Measurements from ENCODE around the gene DONSON.

GRCh38 chr21:33567914-33568313, 20.6 kb downstream of the DONSON start:
- TF ChIP-seq CTCF (IDR thresholded peaks at IDR 0.05; ENCODE audit: poor library complexity) (no peak), EZH2 (IDR thresholded peaks at IDR 0.05; ENCODE audit: borderline replicate concordance) (no peak), EZH2phosphoT487 (IDR thresholded peaks at IDR 0.05; ENCODE audit: low read depth, severe bottlenecking, unreplicated experiment) (no peak)

All from hepatocyte (in vitro differentiated cells).